ENCODE measurements around the gene FAM120A. TPM values are rescaled to one million over a fixed set of nuclear protein-coding genes. Genes with fewer than 3 reads are reported as not detected.

FAM120A gene
- total RNA-seq, 1 experiment from 2014 or later, result 39.5 TPM

DNA sequence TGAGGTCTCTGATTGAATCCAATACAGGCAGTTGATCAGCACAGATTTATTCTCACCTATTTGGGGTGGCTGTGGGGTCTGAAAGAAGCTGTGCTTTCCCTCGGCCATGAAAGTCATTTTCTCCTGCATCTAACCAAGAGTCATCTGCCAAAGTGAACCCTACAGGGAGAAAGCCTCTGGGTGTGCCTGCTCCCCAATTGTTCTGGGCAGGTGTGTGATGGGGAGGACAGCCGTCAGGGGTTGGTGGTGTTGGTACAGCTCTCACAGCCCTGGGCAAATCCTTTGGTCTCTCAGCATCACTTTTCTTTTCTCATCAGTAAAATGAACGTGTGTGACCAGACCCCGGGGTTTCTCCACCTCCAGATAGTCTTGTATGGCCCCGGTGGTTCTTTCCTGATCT lies 127.4 kb downstream of the FAM120A start:
- DNase-seq (ENCODE audit: low spot score), result no peak

DNA sequence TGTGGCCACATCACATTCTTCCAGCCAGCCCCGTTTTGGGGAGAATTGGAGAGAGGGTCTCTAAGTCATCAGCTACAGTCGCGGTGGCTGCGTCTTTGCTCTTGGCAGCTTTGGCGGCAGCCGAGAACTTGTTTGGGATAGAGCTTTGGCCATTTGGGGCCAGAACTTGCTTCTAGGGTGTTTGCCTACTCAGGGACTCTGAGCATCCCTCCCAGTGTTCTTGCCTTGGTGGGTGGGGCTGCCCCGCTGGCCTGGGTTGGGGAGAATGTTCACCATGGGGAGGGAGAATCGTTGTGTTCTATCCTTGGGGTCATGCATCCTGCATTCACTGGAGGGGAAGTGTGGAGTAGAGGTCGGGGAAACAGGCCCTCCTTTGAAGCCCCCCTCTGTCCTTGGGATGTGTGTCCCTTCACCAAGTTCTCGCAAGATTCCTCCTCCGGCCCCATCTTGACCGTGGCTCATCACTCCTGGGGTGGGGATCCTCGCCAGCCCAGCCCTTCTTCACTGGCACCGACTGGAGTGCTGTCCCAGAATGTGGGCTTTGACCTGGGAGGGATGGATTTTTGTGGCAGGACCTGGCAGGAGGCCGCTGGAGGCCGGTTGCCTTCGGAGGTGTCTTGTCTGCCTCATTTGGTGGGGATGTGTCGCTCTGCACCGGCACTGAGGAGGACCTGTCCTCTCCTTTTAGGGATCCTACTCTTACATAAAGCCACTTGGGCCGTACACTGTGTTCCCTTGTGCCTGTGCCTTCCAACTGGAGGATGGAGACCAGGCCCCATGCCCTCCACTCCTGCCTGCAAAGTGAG lies 128.4 kb downstream of the FAM120A start:
- no peak for DNase-seq (ENCODE audit: low spot score)

DNA sequence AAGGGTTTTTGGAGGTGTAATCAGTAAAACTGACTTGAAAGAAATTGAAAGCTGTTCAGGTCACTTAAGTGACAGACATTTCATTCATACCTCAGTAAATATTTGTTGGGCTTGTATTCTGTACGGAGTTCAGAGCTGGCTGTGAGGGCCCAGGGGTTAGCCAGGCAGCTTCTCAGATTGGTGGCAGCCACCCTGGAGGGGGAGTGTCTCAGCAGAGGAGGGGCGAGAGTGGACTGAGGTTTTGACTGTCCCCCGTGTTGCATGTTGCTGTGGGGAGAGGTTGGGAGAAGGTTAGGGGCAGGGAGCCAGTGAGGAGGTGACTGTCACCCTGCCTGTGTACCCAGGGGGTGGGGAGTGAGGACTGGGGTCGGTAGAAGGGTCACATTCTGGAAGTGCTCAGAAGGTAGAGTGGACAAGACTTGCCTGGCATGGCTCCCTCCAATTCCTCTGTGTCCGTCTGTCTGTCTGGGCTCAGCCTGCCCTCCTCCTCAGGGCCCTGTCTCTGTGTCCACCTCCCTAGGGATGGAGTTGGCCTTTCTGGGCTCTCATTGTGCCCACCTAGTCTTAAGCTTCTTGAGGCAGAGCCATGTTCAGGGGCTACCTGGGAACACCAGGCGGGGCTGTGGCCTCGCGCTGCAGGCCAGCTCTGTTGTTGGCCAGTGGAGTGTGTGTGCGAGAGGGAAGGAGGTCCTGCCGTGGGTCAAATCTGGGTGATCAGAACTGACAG lies 129.3 kb downstream of the FAM120A start:
- no peak for DNase-seq (ENCODE audit: low spot score)

DNA sequence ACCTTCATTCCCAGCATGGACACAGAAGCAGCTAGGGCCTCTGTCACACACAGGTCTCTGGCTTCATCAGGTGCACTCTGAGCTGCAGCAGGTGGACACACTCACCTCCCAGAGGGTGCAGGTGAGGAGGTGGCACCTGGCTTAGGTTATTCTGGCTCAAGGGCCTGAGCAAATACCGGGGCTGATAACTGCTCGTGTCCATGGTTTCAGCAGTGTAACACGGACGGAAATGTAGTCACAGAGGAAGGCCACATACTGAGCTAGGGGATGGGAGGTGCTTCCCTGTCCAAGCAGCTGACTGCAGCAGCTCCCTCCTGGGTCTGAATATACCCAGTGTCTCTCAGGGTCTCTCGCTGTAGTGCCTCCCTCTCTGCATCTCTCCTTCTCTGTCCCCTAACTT lies 130.6 kb downstream of the FAM120A start:
- DNase-seq (ENCODE audit: low spot score), result no peak

DNA sequence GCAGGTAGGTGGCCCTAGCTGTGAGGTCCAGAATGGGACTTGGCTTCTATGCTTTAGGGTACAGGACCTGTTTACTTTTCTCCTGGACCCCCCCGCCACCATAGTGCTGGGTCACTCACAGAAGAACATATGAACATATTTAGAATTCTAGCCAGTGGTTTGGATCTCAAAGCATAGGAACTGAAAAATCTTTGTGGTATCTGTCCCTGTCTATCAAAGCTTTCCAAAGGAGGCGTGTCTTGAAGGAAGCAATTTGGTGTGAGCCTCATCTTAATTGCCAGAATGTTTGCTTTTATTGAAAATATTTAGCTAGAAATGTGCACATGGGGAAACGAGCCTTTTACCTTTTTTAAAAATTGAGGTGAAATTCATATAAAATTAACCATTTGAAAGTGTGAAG lies 131.1 kb downstream of the FAM120A start:
- no peak for DNase-seq (ENCODE audit: low spot score)

DNA sequence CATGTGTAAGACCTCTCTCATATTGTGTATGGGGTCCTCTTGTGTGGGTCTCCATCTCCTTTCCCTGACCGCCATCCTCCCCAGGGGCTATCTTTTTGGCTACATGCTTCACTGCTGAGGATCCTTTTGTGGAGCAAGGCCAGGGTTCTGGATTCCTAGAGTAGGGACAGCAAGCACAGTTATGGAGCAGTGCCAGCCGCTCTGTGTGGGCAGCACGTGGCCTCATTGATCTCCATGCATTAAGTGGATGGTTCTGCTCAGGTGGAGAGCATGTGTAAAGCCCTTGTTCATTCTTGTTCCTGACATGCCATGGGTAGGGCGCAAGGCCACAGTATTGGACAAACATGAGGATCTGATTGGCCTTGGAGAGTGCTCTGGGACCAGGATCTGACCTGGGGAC lies 133.8 kb downstream of the FAM120A start:
- DNase-seq (ENCODE audit: low spot score), result no peak

DNA sequence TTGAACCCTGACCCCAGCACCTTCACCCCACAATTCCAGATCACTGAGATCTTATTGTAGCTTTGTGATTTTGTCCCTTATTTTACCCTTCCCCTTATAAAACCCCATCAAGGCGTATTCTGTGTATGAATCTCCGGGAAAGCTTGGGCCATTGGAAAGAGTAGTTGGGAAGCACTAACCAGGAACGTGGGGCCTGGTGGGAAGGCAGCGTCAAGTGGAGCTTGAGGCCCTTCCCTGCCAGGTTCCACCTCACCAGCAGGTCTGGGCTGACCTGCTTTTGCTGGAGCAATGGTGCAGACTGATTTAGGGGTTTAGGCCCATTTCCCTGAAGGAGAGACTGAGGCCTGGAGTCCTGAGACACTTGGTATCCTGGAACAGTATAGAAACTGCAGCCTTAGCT lies 134.2 kb downstream of the FAM120A start:
- no peak for DNase-seq (ENCODE audit: low spot score)

DNA sequence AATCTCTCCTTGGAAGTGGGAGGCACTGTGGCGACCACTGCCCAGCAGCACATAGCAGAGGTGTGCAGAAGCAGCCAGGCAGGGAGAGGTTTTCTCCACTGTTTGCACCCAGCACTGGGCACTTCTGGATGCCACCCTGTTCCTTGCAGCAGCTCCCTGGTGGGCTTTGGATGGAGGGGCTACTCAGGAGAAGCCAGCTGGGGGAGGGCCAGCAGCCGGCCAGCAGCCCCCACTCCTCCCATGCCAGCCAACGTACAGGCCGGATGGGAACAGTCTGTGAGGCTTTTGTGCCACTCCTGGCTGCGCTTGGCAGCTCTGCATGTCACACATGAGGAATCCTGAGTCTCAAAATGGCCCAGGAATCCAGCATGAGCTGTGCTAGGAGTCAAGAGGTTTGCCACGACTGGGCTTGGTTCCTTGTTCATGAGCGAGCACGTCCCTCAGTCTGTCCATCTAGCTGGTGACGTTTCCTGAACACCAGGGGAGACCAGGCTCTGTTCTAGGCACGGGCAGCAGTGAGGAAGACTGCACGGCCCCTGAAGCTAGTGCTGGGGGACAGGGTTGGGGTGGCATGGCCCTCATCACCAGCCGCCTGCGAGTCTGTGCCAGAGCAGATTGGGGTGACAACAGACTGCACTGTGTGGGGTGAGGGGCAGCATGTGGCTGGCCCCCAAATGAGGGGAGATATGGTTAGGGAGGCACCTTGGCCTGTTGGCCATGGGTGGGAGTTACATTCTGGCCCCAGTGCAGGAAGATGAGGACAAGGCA lies 135.0 kb downstream of the FAM120A start:
- DNase-seq (ENCODE audit: low spot score), result no peak

DNA sequence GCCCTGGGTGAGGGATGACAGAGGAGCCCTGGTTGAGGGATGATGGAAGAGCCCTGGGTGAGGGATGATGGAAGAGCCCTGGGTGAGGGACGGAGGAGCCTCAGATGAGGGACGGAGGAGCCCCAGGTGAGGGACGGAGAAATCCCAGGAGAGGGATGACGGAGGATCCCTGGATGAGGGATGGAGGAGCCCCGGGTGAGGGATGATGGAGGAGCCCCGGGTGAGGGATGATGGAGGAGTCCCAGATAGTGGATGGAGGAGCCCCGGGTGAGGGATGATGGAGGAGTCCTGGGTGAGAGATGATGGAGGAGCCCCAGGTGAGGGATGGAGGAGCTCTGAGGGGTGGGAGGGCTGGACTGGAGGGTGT lies 135.8 kb downstream of the FAM120A start:
- no peak for DNase-seq (ENCODE audit: low spot score)

DNA sequence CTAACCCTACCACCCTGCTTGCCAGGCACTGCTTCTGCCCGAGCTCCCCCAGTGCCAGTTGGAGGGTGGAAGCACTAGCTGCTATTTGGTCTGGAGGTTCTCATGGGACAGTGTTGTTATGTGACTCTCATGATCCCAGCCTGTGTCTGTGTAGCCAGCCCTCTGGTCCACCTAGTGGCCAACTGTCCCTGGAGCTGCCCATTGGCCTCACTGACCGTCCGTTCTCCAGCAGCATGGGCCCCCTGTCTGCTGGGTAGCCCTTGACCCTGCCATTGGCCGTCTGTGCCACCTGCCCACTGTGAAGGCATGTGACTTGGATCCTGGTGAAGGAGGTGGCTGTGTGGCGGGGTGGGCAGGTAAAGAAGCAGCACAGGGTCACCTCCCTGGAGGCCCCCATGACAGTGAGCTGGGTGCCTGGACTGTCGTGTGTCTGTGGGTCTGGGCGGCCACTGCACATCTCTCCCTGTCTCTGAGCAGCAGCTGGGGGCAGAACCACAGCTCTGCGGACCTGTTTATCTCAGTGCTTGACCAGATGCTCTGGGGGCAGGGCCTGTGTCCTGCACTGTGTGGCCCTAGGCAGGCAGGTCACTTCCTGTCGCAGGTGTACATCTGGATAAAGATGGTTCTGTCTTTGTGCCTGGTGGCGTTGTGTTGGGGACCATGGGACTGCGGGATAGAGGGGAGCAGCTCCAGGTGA lies 136.3 kb downstream of the FAM120A start:
- DNase-seq (ENCODE audit: low spot score), result no peak

DNA sequence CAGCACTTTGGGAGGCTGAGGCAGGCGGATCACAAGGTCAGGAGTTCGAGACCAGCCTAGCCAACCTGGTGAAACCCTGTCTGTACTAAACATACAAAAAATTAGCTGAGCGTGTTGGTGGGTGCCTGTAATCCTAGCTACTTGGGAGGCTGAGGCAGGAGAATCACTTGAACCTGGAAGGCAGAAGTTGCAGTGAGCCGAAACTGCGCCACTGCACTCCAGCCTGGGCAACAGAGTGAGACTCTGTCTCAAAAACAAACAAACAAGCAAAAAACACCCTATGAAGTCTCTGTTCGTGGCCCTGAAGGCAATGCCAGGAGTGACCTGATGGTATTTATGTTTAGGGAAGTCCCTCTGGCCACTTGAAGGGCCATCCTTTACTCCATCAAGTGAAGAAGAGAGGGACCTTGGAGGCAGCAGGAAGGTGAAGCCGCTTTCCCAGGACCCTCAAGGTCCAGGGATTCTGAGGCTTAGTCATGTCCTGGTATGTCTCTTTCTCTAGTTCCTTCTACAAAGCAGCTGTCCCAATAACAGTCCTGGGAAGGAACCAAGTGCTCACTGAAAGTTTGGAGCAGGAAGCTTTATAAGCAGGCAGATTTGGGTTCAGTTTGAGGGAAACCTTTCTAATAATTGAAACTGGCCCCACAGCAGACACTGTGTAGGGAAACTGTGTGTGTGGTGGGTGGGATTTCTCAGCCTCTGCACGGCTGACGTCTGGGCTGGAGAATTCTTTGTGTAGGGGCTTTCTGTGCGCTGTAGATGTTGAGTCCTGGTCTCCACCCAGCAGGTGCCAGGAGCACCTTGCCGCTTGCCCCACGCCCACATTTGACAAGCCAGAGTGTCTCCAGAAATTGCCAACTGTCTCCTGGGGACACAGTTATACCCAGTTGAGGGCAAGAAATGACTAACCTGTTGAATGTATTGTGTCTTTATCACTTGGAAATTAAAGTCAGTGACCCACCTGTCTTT lies 137.4 kb downstream of the FAM120A start:
- DNase-seq (ENCODE audit: low spot score), result no peak

DNA sequence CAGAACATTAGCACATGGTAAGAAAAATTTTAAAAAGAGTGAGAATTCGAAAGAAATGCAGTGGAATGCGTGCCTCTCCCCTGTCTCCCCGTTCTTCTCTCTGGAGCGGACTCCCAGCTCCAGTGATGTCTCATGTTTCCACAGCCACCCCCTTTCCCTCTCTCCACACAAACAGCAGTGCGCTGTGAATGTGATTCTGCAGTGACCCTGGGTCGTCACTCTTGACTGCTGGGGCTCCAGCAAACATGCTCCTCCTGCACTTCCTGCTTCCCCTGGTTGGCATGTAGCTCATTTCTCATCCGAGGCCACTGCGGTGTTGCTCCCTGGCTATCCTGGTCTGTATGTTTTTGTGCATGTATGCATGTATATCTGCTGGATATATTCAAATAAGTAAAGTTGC lies 138.2 kb downstream of the FAM120A start:
- no peak for DNase-seq (ENCODE audit: low spot score)

DNA sequence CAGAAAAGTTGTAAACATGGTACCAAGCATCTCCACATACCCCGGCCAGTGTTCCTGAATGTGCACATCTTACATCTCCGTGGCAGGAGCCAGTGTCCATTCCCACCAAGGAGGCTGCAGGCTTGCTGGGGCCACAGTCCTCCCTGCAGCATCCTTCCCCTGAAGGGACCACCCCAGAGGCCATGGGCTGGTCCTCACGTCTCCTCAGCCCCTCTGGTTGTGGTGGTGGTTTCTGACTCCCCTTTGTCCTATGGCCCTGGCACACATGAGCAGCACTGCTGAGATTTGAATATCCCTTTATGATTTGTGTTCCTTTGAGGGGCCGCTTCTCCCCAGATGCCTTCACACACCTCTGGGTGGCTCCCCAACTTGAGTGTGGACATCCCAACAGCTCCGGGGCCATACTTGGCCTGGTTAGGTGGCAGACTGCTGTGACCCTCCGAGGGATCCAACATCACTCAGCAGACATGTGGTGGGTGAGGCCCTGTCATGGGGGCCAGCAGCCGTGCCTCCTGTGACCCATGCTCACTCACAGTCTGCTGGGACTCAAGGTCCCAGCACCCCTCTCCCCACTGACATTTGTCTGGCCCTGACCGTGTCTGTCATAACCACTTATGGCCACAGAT lies 139.2 kb downstream of the FAM120A start:
- no peak for DNase-seq (ENCODE audit: low spot score)

DNA sequence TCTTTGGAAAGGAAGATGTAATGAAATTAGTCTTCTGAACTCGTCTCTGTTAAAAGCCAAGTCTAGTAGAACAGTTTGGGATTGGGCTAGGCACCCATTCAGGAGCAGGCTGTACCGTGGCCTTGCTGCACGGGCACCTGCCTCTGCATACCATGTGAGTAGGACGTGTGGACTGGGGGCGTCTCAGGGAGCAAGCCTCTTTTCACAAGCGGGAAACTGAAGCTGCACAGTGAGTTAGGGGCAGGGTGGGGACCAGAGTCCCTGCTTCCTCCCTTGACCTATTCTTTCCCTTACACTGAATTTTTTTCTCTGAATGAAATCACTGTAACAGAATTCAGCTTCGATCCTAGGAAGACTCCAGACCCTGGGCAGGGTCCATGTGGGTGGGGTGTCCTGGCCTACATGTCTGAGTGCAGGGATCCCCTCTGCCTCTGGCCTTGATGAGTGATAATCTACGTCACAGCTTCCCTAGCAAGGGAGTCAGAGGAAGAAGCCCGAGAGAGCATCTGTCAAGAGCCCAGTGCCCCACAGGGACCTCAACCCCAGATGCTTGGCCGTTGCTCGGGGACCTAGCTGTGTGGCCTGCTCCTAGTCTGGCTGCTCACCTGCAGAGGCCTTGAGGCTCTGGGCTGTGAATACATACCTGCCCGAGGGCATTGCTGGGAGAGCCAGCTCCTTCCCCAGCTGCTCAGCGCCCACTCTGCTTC lies 140.0 kb downstream of the FAM120A start:
- no peak for DNase-seq (ENCODE audit: low spot score)

DNA sequence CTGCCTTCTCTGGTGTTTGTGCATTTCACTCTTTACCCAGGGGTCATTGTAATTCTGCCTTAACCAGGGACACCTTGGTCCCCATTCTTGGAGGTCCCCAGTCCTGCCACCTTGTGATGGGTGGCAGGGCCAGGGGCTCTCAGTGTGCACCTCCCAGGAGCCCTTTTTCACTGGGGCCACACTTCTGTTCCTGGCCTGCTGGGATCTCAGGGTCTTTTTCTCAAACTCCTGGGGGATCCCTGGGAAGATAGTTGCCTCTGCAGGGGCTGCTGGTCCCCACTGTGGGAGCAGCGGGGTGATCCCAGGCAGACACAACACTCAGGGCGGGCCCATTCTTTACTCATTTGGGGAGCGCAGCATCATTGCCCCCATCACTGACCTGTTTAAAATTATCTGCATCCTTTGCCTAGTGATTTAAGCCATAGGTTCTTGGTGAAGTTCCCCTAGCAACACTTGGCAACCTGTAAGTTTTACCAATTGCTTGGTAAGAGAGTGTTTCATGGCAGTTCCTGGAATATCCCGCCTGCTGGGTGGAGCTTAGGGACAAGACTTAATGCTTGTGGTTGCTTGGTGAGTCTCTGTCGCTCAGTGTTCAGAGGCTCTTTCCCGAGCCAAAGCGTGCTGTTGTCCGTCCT lies 140.6 kb downstream of the FAM120A start:
- DNase-seq (ENCODE audit: low spot score), result no peak

DNA sequence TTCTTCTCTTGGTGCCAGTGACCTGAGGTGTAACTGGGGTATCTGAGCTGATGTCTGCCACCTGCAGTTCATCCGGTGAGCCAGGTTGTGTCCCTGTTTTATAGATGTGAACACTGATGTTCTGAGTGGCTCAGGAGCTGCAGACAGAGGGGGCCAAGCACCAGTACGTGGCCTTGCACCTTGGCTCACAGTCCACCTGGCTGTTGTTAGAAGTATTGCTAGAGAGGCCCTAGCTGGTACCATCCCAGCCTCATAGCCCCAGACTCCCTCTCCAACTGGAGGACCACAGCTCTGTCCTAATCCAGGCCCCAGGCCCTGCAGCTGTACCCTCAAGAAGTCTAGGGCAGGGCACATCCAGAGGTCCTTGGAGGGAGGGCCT lies 141.1 kb downstream of the FAM120A start:
- no peak for DNase-seq (ENCODE audit: low spot score)

DNA sequence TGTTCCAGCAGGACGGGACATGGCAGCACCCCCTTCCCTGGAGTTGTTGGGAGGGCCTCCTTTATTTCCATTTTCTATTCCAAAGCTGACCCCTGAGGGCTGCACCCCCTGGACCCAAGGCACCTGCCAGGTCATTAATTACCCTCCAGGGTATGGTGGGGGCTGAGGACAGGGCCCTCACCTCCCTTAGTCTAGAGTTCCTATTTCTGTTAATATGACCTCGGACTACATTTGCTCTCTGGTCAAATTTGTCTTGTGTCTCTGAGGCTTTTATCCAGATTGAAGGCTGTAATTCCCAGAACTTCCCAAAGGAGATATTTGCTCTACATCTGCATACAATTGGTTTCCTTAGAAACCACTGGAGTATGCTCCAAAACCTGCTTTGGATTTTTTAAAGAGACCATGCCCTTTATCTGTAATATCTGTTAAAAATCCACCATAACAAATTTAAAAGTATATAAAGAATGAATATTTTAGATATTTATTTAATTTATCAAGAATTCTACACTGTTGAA lies 141.7 kb downstream of the FAM120A start:
- no peak for DNase-seq (ENCODE audit: low spot score)

DNA sequence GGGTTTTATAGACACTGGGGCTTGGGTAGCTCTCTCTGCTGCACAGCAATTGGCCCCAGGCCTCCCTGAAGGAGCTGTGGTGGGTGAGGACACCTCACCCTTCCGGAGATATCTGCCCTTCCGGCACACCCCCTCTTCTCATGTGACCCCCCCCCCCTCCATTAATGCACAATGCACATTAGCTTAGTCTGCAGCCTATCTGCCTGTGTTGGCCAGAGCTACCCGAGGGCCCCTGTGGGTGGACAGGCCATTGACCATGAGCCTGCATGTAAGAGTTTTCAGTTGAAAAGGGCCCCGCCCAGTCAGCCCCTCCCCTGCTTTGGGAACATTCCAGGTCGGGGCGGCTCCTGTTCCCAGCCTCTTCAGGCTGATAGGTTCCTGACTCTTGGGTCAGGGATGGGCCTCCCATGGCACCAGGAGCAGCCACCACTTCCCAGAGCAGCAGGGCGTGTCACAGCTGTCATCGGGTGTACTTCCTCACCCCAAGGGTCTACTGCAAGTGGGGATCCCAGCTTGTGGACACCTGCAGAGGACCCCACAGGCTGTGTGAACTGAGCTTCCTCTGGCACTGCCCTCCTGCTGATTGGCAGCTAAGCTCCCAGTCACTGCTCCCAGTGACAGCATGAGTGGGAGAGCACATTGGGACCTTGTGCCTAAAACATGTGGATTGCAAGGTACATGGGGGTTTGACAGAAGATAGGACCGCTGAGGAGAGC lies 142.7 kb downstream of the FAM120A start:
- no peak for DNase-seq (ENCODE audit: low spot score)
